ENCODE results near the gene HES2.
"Not testable (repeated sequence)": the region's sequence is repeated elsewhere in the genome, so short reads cannot be mapped to it uniquely, and the experiment has no call there.

Gene HES2

GRCh38 chr1:6450943-6451373, 31.2 kb upstream of the HES2 start:
- no peak for DNase-seq (ENCODE audit: low read depth in 2 of 2)
- no peak overlapping the region for H3K4me3 ChIP-seq (replicated peaks in 1 of 2; ENCODE audit: low read depth in 2 of 2, low read length in 2 of 2)
- no peak for TF ChIP-seq CTCF (IDR thresholded peaks at IDR 0.05; ENCODE audit: low read depth, low read length)

- not testable (repeated sequence) for DNase-seq (ENCODE audit: low read depth in 2 of 2); H3K4me3 ChIP-seq (replicated peaks in 1 of 2; ENCODE audit: low read depth in 2 of 2, low read length in 2 of 2)
Observed at GRCh38 chr1:6450486-6450885, 30.8 kb upstream of the HES2 start.

- TF ChIP-seq CTCF (IDR thresholded peaks at IDR 0.05; ENCODE audit: low read depth, low read length), result no peak
- H3K4me3 ChIP-seq (replicated peaks in 1 of 2; ENCODE audit: low read depth in 2 of 2, low read length in 2 of 2), result no peak overlapping the region
- no peak for DNase-seq (ENCODE audit: low read depth in 2 of 2)
Observed at GRCh38 chr1:6450005-6450450, 30.3 kb upstream of the HES2 start.

GRCh38 chr1:6448749-6449631, 29.3 kb upstream of the HES2 start:
- DNase-seq (ENCODE audit: low read depth in 2 of 2), result no peak
- no peak overlapping the region for H3K4me3 ChIP-seq (replicated peaks in 1 of 2; ENCODE audit: low read depth in 2 of 2, low read length in 2 of 2)
- no peak for TF ChIP-seq CTCF (IDR thresholded peaks at IDR 0.05; ENCODE audit: low read depth, low read length)

GRCh38 chr1:6447818-6448748, 28.4 kb upstream of the HES2 start:
- no peak overlapping the region for H3K4me3 ChIP-seq (replicated peaks in 1 of 2; ENCODE audit: low read depth in 2 of 2, low read length in 2 of 2)
- no peak for DNase-seq (ENCODE audit: low read depth in 2 of 2)
- TF ChIP-seq CTCF (IDR thresholded peaks at IDR 0.05; ENCODE audit: low read depth, low read length), result no peak

GRCh38 chr1:6447016-6447817, 27.5 kb upstream of the HES2 start:
- H3K4me3 ChIP-seq (replicated peaks in 1 of 2; ENCODE audit: low read depth in 2 of 2, low read length in 2 of 2), result no peak overlapping the region
- TF ChIP-seq CTCF (IDR thresholded peaks at IDR 0.05; ENCODE audit: low read depth, low read length), result no peak

More at GRCh38 chr1:6447016-6447817, 27.5 kb upstream of the HES2 start:
- no peak for DNase-seq (ENCODE audit: low read depth in 2 of 2)

Measured in cardiac fibroblast (primary cell).